OCI-LY1 (cell line): ENCODE results near the gene SUSD1.

Experiments used
- H2AFZ ChIP-seq: fragments of 200-600 bp; sonication (generic), shearing (Covaris generic); 2 replicates; pipeline ENCODE4 v1.6.0; 2014; ENCODE audit warnings: antibody characterized with exemption, mild to moderate bottlenecking, low read length
- H3F3A ChIP-seq: fragments of 200-600 bp; sonication (generic), shearing (Covaris generic); 2 replicates; pipeline ENCODE4 v1.6.0; 2014; ENCODE audit warnings: mild to moderate bottlenecking, antibody characterized with exemption, low read length, moderate library complexity; ENCODE audit not compliant: insufficient read depth
- H3K27ac ChIP-seq: fragments of 200-600 bp; sonication (generic); 2 replicates; pipeline ENCODE4 v1.5.1; 2014; ENCODE audit warnings: low read length, mixed run types, mild to moderate bottlenecking, low read depth; ENCODE audit not compliant: poor library complexity, severe bottlenecking
- H3K27me3 ChIP-seq: fragments of 200-600 bp; sonication (generic); 2 replicates; pipeline ENCODE4 v1.6.0; 2014; ENCODE audit warnings: antibody characterized with exemption, mild to moderate bottlenecking, low read length, moderate library complexity; ENCODE audit not compliant: insufficient read depth
- H3K36me3 ChIP-seq: fragments of 200-600 bp; sonication (generic); 2 replicates; pipeline ENCODE4 v1.6.1; 2014; ENCODE audit warnings: mild to moderate bottlenecking, antibody characterized with exemption, low read length, moderate library complexity, mixed read lengths; ENCODE audit not compliant: insufficient read depth
- H3K4me1 ChIP-seq: fragments of 200-600 bp; sonication (generic); 2 replicates; pipeline ENCODE4 v1.5.1; 2014; ENCODE audit warnings: mild to moderate bottlenecking, low read length, moderate library complexity; ENCODE audit not compliant: insufficient read depth, severe bottlenecking
- H3K4me2 ChIP-seq: fragments of 200-600 bp; sonication (generic), shearing (Covaris generic); 2 replicates; pipeline ENCODE4 v1.6.1; 2014; ENCODE audit warnings: low read length
- H3K4me3 ChIP-seq: fragments of 200-600 bp; sonication (generic); 2 replicates; pipeline ENCODE4 v1.5.1; 2014; ENCODE audit warnings: low read length, low read depth, mild to moderate bottlenecking, mixed read lengths; ENCODE audit not compliant: poor library complexity, severe bottlenecking
- H3K79me2 ChIP-seq: fragments of 200-600 bp; shearing (Covaris generic); 2 replicates; pipeline ENCODE4 v1.6.1; 2016; ENCODE audit warnings: mixed run types, low read length, mixed read lengths; ENCODE audit not compliant: insufficient read depth
- H3K9ac ChIP-seq: fragments of 200-600 bp; sonication (generic), shearing (Covaris generic); 2 replicates; pipeline ENCODE4 v1.6.1; 2014; ENCODE audit warnings: mild to moderate bottlenecking, low read length, mixed read lengths
- H3K9me2 ChIP-seq: fragments of 200-600 bp; sonication (generic), shearing (Covaris generic); 2 replicates; pipeline ENCODE4 v1.6.1; 2014; ENCODE audit warnings: low read depth, mild to moderate bottlenecking, low read length, mixed read lengths
- H3K9me3 ChIP-seq: fragments of 200-600 bp; shearing (Covaris generic); 2 replicates; pipeline ENCODE4 v1.6.1; 2014; ENCODE audit warnings: low read length, mixed read lengths
- H4K20me1 ChIP-seq: fragments of 200-600 bp; sonication (generic), shearing (Covaris generic); 2 replicates; pipeline ENCODE4 v1.6.0; 2016; ENCODE audit warnings: mild to moderate bottlenecking, low read length; ENCODE audit not compliant: insufficient read depth
- CTCF ChIP-seq: fragments of 200-600 bp; sonication (generic), shearing (Covaris generic); IDR thresholded peaks from 2 replicates; pipeline ENCODE4 v1.5.1; 2017; ENCODE audit warnings: mild to moderate bottlenecking, antibody characterized with exemption, low read length, moderate library complexity, mixed read lengths
- EZH2 ChIP-seq: fragments of 200-600 bp; sonication (generic), shearing (Covaris generic); IDR thresholded peaks from 2 replicates; pipeline ENCODE4 v1.8.0; 2017; ENCODE audit warnings: borderline replicate concordance, mixed run types, mild to moderate bottlenecking, antibody characterized with exemption, low read length, moderate library complexity, mixed read lengths

The SUSD1 gene

GRCh38 chr9:112121633-112122032 lies 53.5 kb downstream of the SUSD1 start:
- Histone ChIP-seq H3K79me2 (no peaks in the 10 kb centered on the region), H3K4me3 (no peak overlapping the region), H3K27ac (no peak overlapping the region), H3F3A (no peaks in the 10 kb centered on the region), H3K4me1 (no peaks in the 10 kb centered on the region), H3K9me3 (no peaks in the 10 kb centered on the region), H3K9ac (no peak overlapping the region), H3K9me2 (no peaks in the 10 kb centered on the region), H3K4me2 (no peak overlapping the region), H3K27me3 (no peaks in the 10 kb centered on the region), H3K36me3 (0 out of 2 replicates have a peak, but pooled peaks cover 4% of the 10 kb centered on the region), H2AFZ (no peak overlapping the region), H4K20me1 (no peaks in the 10 kb centered on the region)
- TF ChIP-seq CTCF (no peak), EZH2 (no peak)

GRCh38 chr9:112120439-112120925 lies 54.6 kb downstream of the SUSD1 start:
- Histone ChIP-seq H3F3A (no peaks in the 10 kb centered on the region), H3K4me2 (no peak overlapping the region), H3K9me2 (no peaks in the 10 kb centered on the region), H4K20me1 (no peaks in the 10 kb centered on the region), H3K9ac (no peak overlapping the region), H2AFZ (no peak overlapping the region), H3K27ac (no peak overlapping the region), H3K4me3 (no peak overlapping the region), H3K79me2 (no peaks in the 10 kb centered on the region), H3K36me3 (0 out of 2 replicates have a peak, but pooled peaks cover 4% of the 10 kb centered on the region), H3K27me3 (no peaks in the 10 kb centered on the region), H3K4me1 (no peaks in the 10 kb centered on the region), H3K9me3 (no peaks in the 10 kb centered on the region)
- TF ChIP-seq EZH2 (no peak), CTCF (no peak)

- Histone ChIP-seq H3K36me3 (0 out of 2 replicates have a peak, but pooled peaks cover 4% of the 10 kb centered on the region), H2AFZ (no peak overlapping the region), H3K27ac (no peak overlapping the region), H3K27me3 (no peaks in the 10 kb centered on the region), H3K4me3 (no peak overlapping the region), H3K9me2 (no peaks in the 10 kb centered on the region), H3K9ac (no peak overlapping the region), H3K4me1 (no peaks in the 10 kb centered on the region), H3F3A (no peaks in the 10 kb centered on the region), H3K4me2 (no peak overlapping the region), H4K20me1 (no peaks in the 10 kb centered on the region), H3K9me3 (no peaks in the 10 kb centered on the region), H3K79me2 (no peaks in the 10 kb centered on the region)
- TF ChIP-seq CTCF (no peak), EZH2 (no peak)
Measured at GRCh38 chr9:112120030-112120341, 55.1 kb downstream of the SUSD1 start.
